GM18870 (cell line): ENCODE results near the gene FAHD1.
"Not testable (repeated sequence)": the region's sequence is repeated elsewhere in the genome, so short reads cannot be mapped to it uniquely, and the experiment has no call there.

Experiments used
- ATAC-seq: cut with Tn5 transposase; IDR thresholded peaks from one replicate; pipeline ENCODE4 v1.9.1; 2021; ENCODE audit warnings: moderate library complexity; ENCODE audit not compliant: unreplicated experiment

The FAHD1 gene

GRCh38 chr16:1834096-1834495 is 7.1 kb downstream of the FAHD1 start:
- no peak for ATAC-seq

DNA sequence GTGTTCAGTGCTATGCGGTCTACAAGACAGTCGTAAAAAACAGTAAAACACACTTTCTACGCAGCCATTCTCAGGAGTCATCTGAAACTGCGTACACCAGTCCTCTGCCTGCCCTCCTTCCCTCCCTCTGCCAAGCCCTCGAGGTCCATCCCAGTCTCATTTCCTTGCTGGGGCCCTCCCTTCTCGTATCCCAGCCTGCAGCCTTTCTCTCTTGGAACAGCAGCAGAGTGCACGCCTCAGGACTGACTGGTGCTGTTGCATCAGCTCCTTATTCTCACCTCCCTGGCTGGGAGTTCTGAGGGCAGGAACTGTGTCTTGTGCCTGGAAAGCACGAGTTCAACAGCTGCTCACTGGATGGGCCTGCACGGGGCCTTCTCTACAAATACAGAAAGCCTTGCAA is 12.5 kb downstream of the FAHD1 start:
- no peak for ATAC-seq

DNA sequence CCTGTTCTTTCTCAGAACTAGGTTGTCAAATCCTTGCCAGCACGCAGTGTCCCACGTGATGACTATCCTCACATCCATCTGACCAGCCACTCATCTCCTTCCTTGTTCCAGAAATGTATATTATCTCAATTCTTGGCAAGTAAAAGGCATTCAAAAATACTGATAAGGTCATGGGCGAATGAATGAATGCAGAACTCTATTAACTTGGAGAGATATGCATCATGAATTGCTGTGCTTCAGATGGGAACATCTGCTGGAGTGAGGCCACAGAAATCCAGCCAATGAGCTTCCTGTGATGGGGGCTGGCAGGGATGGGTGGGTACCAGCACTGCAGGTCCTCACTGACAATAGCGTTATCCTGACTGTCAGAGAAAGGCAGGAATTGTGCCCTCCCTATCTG is 19.0 kb downstream of the FAHD1 start:
- ATAC-seq, result no peak

DNA sequence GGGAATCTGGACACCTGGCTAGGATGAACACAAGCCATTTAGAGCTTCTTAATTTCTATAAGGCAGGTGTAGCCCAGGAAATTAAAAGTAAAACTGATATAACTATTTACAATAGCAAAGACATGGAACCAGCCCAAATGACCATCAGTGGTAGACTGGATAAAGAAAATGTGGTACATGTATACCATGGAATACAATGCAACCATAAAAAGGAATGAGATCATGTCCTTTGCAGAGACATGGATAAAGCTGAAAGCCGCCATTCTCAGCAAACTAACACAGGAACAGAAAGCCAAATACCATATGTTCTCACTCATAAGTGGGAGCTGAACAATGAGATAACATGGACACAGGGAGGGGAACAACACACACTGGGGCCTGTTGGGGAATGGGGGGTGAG is 19.4 kb downstream of the FAHD1 start:
- no peak for ATAC-seq

DNA sequence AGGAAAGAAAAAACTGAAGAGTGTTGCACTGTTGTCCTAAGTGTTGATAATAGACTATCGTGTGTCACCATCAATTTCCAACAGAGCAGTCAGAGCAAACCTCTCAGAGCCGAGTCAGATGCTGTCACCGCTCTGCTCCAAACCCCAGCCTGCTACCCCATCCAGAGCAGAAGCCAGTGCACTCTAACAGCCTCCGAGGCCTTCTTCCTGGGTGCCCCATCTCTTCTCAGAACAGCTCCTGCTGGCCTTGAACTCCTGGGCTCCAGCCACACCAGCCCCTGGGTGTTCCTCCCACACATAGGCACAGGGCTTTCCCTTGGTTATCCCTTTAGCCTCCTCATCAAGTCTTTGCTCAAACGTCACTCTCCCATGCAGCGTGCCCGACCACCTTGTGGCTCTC is 24.0 kb downstream of the FAHD1 start:
- no peak for ATAC-seq

- ATAC-seq, result no peak
Observed at GRCh38 chr16:1851793-1852192, 24.8 kb downstream of the FAHD1 start.

DNA sequence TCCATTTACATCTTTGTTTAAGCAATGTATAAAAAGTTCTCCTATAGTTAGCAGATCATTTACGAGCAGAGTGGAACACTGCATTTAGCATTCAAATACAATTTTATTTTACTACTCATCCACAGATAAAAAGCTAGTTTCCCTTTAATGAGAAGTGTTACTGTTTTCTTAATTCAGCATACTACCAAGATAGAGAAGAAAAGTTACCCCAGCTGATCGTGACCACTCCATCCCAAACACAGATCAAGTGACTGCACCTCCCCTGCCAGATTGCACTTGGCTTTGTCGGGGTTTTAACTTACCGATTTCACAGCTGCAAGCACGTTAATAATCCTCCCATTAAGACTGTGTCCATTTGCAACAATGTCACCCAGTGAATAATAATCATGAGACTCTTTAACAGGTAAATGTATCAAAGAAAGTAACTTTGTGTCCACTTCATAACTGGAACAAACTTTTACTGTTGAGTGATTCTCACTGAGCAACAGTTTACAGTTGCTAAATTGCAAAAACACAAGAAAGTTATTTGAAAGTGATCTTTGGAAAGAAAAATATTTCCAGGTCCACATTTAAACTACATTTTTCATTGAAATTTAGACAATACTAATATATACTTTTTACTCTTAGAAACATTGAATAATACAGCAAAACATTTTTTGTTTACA is 30.6 kb downstream of the FAHD1 start:
- no peak for ATAC-seq

GRCh38 chr16:1858189-1858865 is 31.3 kb downstream of the FAHD1 start:
- no peak for ATAC-seq

DNA sequence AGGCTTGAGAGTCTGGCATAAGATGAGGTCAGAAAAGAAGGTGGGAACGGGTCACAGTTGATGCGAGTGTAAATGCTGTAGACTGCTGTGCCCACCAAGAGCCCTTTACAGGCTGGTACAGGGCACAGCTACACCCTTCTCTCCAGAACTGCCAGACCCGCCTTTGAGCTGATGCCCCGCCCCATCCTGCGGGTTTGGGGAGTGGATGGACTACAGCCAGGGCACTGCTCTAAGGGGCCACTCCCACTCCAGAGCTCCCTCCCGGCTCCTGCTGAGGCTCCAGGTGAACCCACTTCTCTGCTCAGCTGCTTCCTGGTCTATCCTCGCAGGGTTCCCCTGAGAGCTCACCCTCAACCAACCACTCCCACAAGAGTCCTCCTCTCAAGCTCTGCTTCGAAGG is 32.6 kb downstream of the FAHD1 start:
- no peak for ATAC-seq

GRCh38 chr16:1861730-1862129 is 34.7 kb downstream of the FAHD1 start:
- ATAC-seq, result no peak

GRCh38 chr16:1862394-1862793 is 35.4 kb downstream of the FAHD1 start:
- ATAC-seq, result no peak

DNA sequence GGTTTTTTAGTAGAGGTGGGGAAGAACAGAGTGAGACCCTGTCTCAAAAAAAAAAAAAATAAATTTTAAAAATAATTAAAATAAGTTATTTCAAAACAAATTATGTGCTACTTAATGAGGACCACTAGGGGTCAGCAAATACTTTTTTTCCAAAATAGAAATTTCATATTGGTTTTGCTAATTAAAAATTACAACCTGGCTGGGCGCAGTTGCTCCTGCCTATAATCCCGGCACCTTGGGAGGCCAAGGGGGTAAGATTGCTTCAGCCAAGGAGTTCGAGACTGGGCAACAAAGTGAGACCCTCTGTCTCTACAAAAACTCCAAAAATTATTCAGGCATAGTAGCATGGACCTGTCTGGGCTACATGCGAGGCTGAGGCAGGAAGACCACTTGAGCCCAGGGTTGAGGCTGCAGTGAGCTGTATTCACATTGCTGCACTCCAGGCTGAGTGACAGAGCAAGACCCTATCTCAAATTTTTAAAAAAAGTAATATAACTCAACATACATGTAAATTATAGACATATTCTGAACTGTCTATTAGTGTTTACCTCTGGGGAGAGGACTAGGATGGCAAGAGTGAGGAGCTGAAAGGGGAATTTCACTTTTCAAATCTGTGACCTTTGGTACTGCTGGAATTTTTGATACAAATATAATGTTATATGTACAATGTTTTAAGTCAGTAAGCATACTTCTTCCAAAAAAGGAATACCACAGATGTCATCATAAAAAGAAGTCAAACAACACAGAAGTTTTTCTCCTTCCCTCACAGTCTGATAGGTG is 36.9 kb downstream of the FAHD1 start:
- ATAC-seq, result no peak

GRCh38 chr16:1865902-1866690 is 39.1 kb downstream of the FAHD1 start:
- ATAC-seq, result no peak

GRCh38 chr16:1870365-1871082 is 43.5 kb downstream of the FAHD1 start:
- ATAC-seq, result no peak

GRCh38 chr16:1871974-1872635 is 45.1 kb downstream of the FAHD1 start, which contains the start of gene MEIOB:
TSS of gene MEIOB (minus strand) at chr16:1872164. CDS start at chr16:1868175, 3,989 bp downstream.
- ATAC-seq, result no peak

DNA sequence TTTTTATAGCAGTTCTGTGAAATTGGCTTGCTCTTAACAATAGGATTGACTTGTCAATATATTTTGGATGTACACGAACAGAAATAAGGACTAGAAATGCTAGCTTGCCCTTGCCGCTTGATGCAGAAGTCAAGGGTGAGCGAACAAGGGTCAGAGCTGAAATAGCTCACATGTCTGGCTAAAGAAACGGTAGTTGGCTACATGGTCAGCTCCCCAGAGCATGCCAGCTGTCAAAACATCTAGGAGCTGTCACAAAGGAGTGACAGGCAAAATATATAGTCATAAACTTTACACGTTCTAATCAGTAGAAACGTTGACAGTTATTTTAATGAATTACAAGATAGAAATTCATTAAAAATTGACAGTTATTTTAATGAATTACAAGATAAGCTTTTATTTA is 47.8 kb downstream of the FAHD1 start:
- ATAC-seq, result no peak

GRCh38 chr16:1876066-1876465 is 49.1 kb downstream of the FAHD1 start:
- not testable (repeated sequence) for ATAC-seq

- ATAC-seq, result no peak
Observed at GRCh38 chr16:1876468-1876867, 49.5 kb downstream of the FAHD1 start.

- no peak for ATAC-seq
Observed at GRCh38 chr16:1877089-1877488, 50.1 kb downstream of the FAHD1 start.

- no peak for ATAC-seq
Observed at GRCh38 chr16:1877804-1878203, 50.8 kb downstream of the FAHD1 start.
